ENCODE results near the gene ERFL.

DNA sequence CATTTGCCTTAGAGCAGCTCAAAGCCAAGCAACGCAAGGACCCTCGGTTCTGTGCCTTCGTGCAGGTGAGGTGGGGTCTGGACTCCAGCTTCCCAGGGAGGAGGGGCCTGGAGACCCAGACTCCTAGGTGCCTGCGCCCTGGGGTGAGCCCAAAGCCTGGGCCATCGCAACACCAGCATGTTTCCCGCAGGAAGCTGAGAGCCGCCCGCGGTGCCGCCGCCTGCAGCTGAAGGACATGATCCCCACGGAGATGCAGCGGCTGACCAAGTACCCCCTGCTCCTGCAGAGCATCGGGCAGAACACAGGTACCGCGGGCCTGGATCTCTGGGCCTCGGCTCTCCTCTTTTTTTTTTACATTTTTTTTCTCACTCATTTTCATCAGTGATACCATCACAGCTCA, 25.7 kb downstream of the ERFL start:
- TF ChIP-seq, protein P1, sequence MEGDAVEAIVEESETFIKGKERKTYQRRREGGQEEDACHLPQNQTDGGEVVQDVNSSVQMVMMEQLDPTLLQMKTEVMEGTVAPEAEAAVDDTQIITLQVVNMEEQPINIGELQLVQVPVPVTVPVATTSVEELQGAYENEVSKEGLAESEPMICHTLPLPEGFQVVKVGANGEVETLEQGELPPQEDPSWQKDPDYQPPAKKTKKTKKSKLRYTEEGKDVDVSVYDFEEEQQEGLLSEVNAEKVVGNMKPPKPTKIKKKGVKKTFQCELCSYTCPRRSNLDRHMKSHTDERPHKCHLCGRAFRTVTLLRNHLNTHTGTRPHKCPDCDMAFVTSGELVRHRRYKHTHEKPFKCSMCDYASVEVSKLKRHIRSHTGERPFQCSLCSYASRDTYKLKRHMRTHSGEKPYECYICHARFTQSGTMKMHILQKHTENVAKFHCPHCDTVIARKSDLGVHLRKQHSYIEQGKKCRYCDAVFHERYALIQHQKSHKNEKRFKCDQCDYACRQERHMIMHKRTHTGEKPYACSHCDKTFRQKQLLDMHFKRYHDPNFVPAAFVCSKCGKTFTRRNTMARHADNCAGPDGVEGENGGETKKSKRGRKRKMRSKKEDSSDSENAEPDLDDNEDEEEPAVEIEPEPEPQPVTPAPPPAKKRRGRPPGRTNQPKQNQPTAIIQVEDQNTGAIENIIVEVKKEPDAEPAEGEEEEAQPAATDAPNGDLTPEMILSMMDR (IDR thresholded peaks at IDR 0.05) = no peak
- TF ChIP-seq POLR2A (IDR thresholded peaks at IDR 0.05) = no peak
